Astrocyte (in vitro differentiated cells and primary cell): ENCODE data around the gene CACNG3.

Experiments
- CTCF ChIP-seq: IDR thresholded peaks from 2 replicates; pipeline ENCODE4 v1.5.1; 2011; ENCODE audit warnings: low read depth, mild to moderate bottlenecking, inconsistent platforms, low read length, moderate library complexity; ENCODE audit not compliant: insufficient read depth
- EZH2 ChIP-seq: IDR thresholded peaks from 2 replicates; pipeline ENCODE4 v1.6.1; 2012; ENCODE audit warnings: mild to moderate bottlenecking, low read length, inconsistent platforms; ENCODE audit not compliant: insufficient read depth

DNA sequence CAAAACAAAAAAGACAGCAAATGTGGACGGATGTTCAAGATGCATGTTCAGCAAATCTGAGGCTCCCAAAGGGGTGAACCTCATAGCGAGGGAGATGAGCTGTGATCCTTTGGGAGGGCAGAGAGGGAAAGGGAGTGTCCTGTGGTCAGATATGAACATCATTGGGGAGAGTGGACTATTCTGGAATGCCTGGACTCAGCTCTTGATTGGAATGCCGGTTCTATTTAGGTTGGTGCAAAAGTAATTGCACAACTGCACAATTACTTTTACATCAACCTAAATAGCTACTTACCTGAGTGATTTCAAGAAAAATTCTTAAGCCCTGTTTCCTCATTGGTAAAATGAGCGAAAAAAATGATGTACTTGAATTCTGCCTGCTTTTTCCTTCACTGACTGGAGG lies 89.6 kb downstream of the CACNG3 start:
- TF ChIP-seq EZH2: no peak
- no peak for TF ChIP-seq CTCF
